Stimulated activated effector memory CD8-positive, alpha-beta T cell treated with anti-CD3 and anti-CD28 coated beads, Interleukin-12 subunit alpha, Interleukin-12 subunit beta, amount 100 ng/mL, for 72 hours (primary cell): ENCODE data around the gene ITPKA.

Experiments used
- ATAC-seq: fragments of 150-1000 bp; cut with Tn5 transposase; 2 replicates; pipeline ENCODE4 v1.10.0; 2021
- DNase-seq, 2 donors: peaks; one replicate each; pipeline ENCODE4 v3.0.0; 2021 to 2022; ENCODE audit warnings: low spot score in 2 of 2
- H3K27ac Mint-ChIP-seq: one replicate; pipeline ENCODE4 v1.8.0; 2022; ENCODE audit warnings: mild to moderate bottlenecking, mixed read lengths
- H3K36me3 Mint-ChIP-seq: one replicate; pipeline ENCODE4 v1.8.0; 2022; ENCODE audit warnings: mild to moderate bottlenecking, mixed read lengths
- H3K4me1 Mint-ChIP-seq: one replicate; pipeline ENCODE4 v1.8.0; 2022; ENCODE audit warnings: mixed read lengths
- H3K4me3 Mint-ChIP-seq: one replicate; pipeline ENCODE4 v1.8.0; 2022; ENCODE audit warnings: mild to moderate bottlenecking, mixed read lengths
- H3K9me3 Mint-ChIP-seq: one replicate; pipeline ENCODE4 v1.8.0; 2022; ENCODE audit warnings: mixed read lengths

The ITPKA gene

DNA sequence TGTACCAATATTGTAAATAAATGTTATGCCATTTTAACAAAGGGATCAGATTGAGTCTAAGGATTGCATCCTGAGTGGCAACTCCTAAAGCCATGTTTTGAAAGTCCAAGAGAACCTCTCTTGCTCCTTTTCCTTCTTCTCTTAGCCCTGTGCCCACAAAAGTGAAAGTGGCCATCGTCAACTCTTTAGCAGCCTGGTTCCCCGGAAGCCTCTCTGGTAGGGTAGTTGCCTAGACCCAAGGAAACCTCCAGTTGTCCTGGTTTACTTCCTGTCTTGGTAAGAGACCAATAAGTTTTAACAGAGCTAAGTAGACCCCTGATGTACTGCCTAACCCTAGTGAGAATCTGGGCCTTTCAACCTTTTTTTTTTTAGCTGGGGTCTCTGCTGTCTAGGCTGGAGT is 10.2 kb upstream of the ITPKA start:
- no peaks in the 10 kb centered on the region for H3K9me3 Mint-ChIP-seq
- DNase-seq = no peak
- peak; percentile 64 for ATAC-seq
- H3K4me1 Mint-ChIP-seq = peaks cover 45% of the 10 kb centered on the region
- no peak overlapping the region for H3K27ac Mint-ChIP-seq
- H3K36me3 Mint-ChIP-seq = peaks cover 47% of the 10 kb centered on the region
- peak overlapping the region; percentile 56 for H3K4me3 Mint-ChIP-seq

DNA sequence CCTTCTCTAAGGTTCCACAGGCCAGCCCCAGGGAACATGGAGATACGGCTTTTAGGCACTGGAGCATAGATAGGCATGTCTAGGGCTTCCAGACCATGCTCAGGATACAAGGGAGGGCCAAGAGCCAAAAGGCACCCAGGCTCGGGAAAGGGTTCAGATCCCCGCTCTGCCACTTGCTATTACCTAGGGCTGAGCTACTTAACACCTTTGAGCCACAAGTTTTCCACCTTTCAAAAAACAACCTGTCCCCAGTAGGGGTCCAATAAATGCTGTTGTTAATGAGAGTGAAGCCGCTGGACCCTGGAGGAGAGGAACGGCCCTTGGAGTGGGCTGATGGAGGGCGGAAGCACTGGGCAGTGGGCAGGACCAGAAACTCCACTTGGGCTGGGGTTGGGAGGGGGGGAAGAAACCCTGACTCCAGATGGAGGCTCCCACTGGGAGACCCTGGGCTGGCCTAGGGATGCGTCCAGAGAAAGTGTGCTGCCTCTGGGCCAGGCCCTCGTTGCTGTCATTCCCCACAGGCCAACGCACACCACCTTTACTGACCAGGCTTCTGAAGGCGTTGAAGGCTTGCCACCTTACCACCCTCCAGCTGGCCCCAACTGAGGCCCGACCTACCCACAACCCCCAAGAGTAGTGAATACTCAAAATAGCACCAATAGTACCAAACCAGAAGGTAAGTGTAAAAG is 8.6 kb upstream of the ITPKA start:
- Mint-ChIP-seq H3K4me1 (peaks cover 50% of the 10 kb centered on the region), H3K27ac (no peak overlapping the region), H3K4me3 (no peak overlapping the region), H3K36me3 (peaks cover 34% of the 10 kb centered on the region), H3K9me3 (no peaks in the 10 kb centered on the region)
- DNase-seq (no peak), ATAC-seq (no peak)

DNA sequence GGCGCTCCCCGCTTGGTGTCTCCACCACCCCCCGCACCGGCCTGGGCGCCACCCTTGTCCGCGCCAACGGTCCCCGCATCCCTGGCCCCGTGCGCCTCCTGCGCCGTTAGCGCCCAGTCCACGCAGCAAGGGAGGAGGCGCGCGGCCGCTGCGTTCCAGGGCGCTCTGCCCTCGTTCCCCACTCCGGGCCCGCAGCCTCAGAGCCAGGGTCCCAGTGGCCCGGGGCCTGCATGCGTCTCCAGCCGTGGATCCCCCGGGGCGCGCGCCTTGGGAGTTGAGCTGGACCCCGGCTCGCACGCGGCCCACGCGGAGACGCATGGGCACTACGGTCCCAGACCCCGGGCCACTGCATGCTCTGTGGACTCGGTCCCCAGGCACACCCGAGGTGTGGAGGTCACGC is 7.4 kb upstream of the ITPKA start:
- no peak for DNase-seq
- no peak for ATAC-seq
- peaks cover 27% of the 10 kb centered on the region for H3K36me3 Mint-ChIP-seq
- peaks cover 59% of the 10 kb centered on the region for H3K4me1 Mint-ChIP-seq
- no peak overlapping the region for H3K27ac Mint-ChIP-seq
- no peaks in the 10 kb centered on the region for H3K9me3 Mint-ChIP-seq
- no peak overlapping the region for H3K4me3 Mint-ChIP-seq

DNA sequence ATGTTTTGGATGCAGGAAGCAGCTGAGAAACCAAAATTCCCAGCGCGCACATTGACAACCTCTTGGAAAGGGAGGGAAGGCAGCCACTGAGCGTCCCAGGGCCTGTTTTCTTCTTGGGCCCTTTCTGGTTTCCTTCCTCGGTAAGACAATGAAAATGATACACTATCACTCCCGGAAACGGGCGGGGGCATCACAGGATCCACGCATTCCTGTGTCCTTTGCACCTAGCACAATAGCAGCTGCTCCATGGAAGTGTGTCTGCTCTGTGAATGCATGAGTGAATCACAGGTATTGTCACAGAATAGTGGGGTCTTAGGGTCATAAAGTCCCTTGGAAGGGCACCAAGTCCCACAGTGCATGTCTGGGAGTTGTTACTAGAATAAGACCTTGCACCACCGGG is 6.3 kb upstream of the ITPKA start:
- DNase-seq = no peak
- Mint-ChIP-seq H3K36me3 (peaks cover 27% of the 10 kb centered on the region), H3K4me1 (peaks cover 69% of the 10 kb centered on the region), H3K27ac (peak overlapping the region; percentile 85), H3K9me3 (no peaks in the 10 kb centered on the region), H3K4me3 (no peak overlapping the region)
- no peak for ATAC-seq

DNA sequence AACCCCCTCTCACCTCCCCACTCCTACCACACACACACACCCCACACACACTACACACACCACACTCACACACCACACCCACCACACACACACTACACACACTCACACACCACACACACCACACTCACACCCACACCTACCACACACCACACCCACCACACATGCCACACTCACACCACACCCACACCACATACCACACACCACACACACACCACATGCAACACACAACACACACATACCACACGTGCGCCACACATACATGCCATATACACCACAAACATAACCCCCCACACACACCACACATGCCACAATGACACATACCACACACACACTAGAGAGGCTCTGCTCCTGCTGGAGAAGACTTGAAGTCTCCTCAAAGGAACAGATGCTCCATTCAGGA is 5.9 kb upstream of the ITPKA start:
- H3K4me1 Mint-ChIP-seq = peaks cover 70% of the 10 kb centered on the region
- H3K9me3 Mint-ChIP-seq = no peaks in the 10 kb centered on the region
- DNase-seq (no peak), ATAC-seq (peak; percentile 20)
- peaks cover 31% of the 10 kb centered on the region for H3K36me3 Mint-ChIP-seq
- H3K27ac Mint-ChIP-seq = peak overlapping the region; percentile 85
- no peak overlapping the region for H3K4me3 Mint-ChIP-seq

DNA sequence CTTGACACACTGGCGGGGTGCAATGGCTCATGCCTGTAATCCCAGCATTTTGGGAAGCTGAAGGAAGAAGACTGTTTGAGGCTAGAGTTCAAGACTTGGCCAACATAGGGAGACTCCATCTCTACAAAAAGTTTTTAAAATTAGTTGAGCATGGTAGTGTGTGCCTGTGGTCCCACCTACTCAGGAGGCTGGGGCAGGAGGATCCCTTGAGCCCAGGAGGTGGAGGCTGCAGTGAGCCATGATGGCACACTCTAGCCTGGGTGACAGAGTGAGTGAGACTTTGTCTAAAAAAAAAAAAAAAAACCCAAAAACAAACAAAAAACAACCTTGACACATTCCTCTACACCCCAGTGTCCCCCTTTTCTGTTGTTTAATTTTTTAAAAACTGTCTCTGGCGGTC is 4.0 kb upstream of the ITPKA start:
- DNase-seq (no peak), ATAC-seq (no peak)
- Mint-ChIP-seq H3K27ac (no peak overlapping the region), H3K4me1 (peaks cover 56% of the 10 kb centered on the region), H3K4me3 (peak overlapping the region; percentile 7), H3K9me3 (no peaks in the 10 kb centered on the region), H3K36me3 (peaks cover 34% of the 10 kb centered on the region)

DNA sequence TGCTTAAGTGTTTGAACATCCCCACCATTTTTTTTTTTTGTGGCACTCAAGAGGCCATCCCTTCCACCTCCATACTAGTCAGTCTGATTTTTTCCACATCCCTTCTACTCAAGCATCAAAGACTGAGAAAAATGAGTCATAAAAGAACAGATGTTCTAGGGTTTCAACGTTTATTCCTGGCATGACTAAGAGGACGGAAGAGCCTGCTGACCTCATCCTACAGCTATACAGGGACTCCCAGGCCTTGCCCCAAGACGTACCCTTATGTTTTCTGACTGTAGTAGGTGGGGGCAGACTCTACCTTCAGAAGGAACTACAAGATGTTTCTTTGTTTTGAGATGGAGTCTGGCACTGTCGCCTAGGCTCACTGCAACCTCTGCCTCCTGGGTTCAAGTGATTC is 3.3 kb upstream of the ITPKA start:
- DNase-seq (no peak), ATAC-seq (peak; percentile 76)
- Mint-ChIP-seq H3K27ac (peak overlapping the region; percentile 46), H3K4me1 (peaks cover 52% of the 10 kb centered on the region), H3K9me3 (no peaks in the 10 kb centered on the region), H3K4me3 (peak overlapping the region; percentile 7), H3K36me3 (peaks cover 34% of the 10 kb centered on the region)

DNA sequence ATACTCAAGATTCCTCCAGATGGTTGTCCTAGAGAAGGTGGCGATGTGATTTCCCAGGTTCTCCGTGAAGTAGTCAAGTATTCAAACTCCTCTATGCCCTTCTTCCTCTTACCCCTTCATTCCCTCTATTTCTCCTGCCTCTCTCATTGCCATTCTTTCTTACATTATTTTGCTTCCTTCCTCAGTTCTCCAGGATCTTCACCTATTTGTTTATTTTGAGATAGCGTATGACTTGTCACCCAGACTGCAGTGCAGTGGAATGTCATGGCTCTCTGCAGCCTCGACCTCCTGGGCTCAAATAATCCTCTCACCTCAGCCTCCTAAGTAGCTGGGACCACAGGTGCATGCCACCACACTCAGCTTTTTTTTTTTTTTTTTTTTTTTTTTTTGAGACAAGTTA is 1.8 kb upstream of the ITPKA start:
- peaks cover 31% of the 10 kb centered on the region for H3K36me3 Mint-ChIP-seq
- peaks cover 49% of the 10 kb centered on the region for H3K4me1 Mint-ChIP-seq
- DNase-seq = no peak
- H3K4me3 Mint-ChIP-seq = no peak overlapping the region
- no peak for ATAC-seq
- no peaks in the 10 kb centered on the region for H3K9me3 Mint-ChIP-seq
- peak overlapping the region; percentile 1 for H3K27ac Mint-ChIP-seq

DNA sequence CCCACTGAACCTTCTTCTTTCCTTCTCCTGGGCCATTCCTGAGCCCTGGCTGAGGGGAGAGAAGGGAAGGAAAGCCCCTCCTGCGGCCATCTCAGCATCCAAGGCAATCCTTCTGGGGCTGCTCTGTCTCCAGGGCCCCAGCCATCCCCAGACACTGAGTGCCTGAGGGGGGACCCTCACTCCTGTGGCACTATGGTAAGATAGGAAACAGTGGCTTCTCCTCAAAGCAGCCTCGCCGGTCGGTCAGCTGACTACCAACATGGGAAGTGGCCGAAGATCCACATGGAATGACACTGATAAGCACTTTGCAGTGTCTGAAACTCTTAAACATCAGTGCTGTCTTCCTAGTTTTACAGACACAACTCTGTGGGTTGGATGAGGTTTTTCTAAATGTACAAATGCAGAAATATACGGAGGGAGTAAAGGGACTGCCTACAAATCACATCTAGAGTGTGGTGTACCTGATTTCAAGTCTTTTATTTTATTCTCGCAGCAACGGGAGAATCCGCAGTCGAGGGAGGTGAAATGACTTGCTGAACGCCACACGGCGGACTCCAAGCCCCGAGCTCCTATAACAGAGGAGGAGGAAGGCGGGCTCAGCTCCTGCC is 973 bp upstream of the ITPKA start:
- peaks cover 23% of the 10 kb centered on the region for H3K36me3 Mint-ChIP-seq
- peaks cover 41% of the 10 kb centered on the region for H3K4me1 Mint-ChIP-seq
- DNase-seq (no peak), ATAC-seq (no peak)
- H3K9me3 Mint-ChIP-seq = no peaks in the 10 kb centered on the region
- peak overlapping the region; percentile 75 for H3K4me3 Mint-ChIP-seq
- peak overlapping the region; percentile 88 for H3K27ac Mint-ChIP-seq

DNA sequence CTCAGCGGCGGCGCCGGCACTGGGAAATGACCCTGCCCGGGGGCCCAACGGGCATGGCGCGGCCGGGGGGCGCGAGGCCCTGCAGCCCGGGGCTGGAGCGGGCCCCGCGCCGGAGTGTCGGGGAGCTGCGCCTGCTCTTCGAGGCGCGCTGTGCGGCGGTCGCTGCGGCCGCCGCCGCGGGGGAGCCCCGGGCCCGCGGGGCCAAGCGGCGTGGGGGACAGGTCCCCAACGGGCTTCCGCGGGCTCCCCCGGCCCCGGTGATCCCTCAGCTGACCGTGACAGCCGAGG is 172 bp downstream of the ITPKA start:
- ATAC-seq (peak; percentile 35), DNase-seq (no peak)
- H3K4me3 Mint-ChIP-seq = peak overlapping the region; percentile 75
- H3K9me3 Mint-ChIP-seq = no peaks in the 10 kb centered on the region
- H3K4me1 Mint-ChIP-seq = peaks cover 30% of the 10 kb centered on the region
- peaks cover 14% of the 10 kb centered on the region for H3K36me3 Mint-ChIP-seq
- H3K27ac Mint-ChIP-seq = no peak overlapping the region

DNA sequence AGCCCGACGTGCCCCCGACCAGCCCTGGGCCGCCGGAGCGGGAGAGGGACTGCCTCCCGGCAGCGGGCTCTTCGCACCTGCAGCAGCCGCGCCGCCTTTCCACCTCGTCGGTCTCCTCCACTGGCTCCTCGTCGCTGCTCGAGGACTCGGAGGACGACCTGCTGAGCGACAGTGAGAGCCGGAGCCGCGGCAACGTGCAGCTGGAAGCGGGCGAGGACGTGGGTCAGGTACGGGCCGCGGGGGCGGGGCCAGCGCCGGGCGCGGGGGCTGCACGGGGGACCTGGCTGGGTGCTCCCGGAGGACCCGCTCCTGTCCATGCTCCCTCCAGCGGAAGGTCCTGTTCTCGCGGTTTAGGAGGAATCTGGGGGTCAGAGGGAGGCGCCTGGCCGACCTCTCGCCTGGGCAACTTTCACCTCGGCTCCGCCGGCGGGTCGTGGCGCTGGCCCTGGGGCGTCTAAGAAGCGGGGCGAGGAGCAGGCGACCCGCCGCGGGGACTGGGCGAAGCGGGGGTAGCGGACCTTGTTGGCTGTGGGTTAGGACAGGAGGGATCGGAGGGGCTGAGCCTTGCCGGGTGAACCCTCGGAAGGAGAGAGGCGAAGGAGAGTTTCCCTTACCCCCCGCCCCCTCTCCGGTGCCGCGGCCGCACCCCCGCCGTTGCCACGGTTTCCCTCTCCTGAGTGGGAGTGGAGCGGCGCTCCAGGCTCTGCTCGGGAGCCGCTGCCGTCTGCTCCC is 682 bp downstream of the ITPKA start:
- no peak overlapping the region for H3K27ac Mint-ChIP-seq
- peak overlapping the region; percentile 75 for H3K4me3 Mint-ChIP-seq
- peaks cover 14% of the 10 kb centered on the region for H3K36me3 Mint-ChIP-seq
- ATAC-seq (peak; percentile 15), DNase-seq (peak; percentile 47 to 73)
- H3K4me1 Mint-ChIP-seq = peaks cover 30% of the 10 kb centered on the region
- no peaks in the 10 kb centered on the region for H3K9me3 Mint-ChIP-seq

DNA sequence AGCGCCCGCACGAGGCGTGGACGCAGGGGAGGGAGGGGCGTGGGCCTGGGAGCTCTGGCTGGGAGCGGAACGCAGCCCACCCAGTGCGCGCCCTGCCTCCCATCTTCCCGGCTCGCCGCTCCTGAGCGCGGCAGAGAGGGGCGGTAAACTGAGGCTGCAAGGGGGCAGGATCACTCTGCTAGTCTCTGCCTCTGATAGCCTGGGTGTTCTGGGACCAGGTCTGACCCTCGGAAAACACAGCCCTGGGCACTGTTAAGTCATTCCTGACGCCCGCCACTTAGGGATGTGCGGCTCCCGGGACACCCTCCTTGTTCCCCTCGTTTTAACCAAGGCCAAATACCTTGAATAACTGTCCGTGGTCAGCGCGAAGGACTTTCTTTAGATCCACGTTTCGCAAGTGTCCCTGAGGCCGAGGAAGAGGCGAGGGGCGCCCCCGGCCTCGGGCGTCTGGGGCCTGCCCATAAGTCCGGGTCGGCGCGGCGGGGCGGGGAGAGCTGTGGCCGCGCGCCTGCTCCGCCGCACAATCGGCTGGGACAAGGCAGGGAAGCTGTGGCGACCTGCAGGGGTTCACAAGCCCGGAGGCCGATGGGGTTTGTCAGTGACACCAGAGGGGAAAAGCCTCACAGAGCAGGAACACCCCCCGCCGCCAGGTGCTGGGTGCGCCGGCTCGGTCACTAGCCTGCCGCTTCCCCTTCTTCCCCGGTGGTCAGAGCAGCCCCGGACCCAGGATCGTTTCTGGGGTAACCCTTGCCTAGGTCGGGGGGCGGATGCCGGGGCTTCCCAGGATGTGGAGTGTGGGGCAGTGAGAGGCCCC is 1.5 kb downstream of the ITPKA start:
- Mint-ChIP-seq H3K4me3 (peak overlapping the region; percentile 75), H3K9me3 (no peaks in the 10 kb centered on the region), H3K4me1 (peaks cover 27% of the 10 kb centered on the region), H3K36me3 (peaks cover 12% of the 10 kb centered on the region), H3K27ac (no peak overlapping the region)
- ATAC-seq (no peak), DNase-seq (no peak)

DNA sequence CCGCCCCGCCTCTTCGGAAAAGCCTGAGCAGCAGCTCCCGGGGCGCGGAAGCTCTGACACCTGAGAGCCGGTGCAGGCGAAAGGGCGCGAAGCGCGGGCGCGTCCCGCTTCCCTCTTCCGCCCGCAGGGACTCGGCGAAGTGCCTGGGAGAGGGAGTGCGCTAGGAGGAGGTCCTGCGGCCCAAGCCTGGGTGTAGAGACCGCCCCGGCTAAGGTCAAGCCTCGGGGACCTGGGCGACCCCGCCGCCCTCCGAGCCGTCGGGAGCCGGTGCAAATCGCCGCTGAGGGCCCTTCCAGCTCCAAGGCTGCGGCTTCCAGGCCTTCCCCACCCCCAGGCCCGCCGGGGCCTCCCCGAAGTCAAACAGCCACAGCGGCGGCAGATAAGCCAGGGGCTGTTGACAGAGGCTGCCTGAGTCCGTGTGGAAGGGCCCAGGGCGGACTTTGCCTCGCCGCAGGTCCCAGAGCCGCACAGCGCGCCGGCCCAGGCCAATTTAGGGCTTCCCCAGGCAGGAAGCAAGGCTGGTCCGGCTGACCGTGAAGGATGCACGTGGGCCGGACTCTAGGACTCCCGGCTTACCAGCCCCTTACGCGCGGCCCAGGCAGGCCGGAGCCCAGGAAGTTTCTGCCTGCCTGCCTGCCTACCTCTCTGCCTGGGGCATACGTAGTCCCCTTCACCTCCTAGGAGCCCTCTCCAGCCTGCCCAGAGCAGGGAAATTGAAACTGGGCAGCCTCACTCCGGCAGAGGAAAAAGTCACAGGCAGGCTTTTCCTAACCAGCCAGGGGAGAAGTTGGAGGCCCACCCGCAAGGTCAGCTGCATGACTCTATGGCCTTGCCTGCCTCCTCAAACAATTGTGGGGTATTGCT is 2.3 kb downstream of the ITPKA start:
- H3K4me3 Mint-ChIP-seq = peak overlapping the region; percentile 75

DNA sequence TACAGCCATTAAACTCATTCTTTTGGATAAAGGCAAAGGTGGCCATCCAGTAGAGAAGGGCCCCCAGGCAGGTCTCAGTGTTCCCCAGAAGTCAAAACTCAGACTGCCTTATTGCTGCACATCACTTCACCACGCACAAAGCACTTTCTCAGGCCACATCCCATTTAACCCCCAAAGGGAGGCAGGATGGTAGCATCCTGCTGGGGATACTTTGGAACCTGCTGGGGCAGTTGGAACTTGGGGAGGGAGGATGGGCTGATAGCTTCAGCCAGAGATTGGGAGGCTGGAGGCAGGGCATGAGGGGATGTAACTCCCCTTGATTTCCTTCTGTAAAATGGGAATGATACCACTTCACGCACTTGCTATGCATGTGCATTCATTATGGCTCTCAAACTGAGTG is 5.0 kb downstream of the ITPKA start:
- Mint-ChIP-seq H3K36me3 (peaks cover 7% of the 10 kb centered on the region), H3K4me3 (no peak overlapping the region), H3K4me1 (peaks cover 21% of the 10 kb centered on the region), H3K27ac (no peak overlapping the region), H3K9me3 (no peaks in the 10 kb centered on the region)
- no peak for ATAC-seq
- DNase-seq = no peak

More for the DNA sequence above, 2.3 kb downstream of the ITPKA start:
- Mint-ChIP-seq H3K9me3 (no peaks in the 10 kb centered on the region), H3K4me1 (peaks cover 23% of the 10 kb centered on the region), H3K36me3 (peaks cover 8% of the 10 kb centered on the region), H3K27ac (no peak overlapping the region)
- DNase-seq (no peak), ATAC-seq (no peak)
